ENCODE results near the gene FANCC. TPM values are rescaled to one million over a fixed set of nuclear protein-coding genes. Genes with fewer than 3 reads are reported as not detected.

The FANCC gene
- total and polyA plus RNA-seq, 2 of the 4 experiments (the other 2 are of a cell fraction), result 4.7 to 6.3 TPM

- Histone ChIP-seq H3K18ac (ENCODE audit: low read depth, low read length) (no peak overlapping the region), H4K20me1 (ENCODE audit: insufficient read depth, low read length) (no peaks in the 10 kb centered on the region), H3K9me3 (ENCODE audit: control insufficient read depth, insufficient read depth, low read length) (no peaks in the 10 kb centered on the region), H3K36me3 (ENCODE audit: control insufficient read depth, insufficient read depth, low read length) (no peaks in the 10 kb centered on the region), H3K4me2 (ENCODE audit: low read depth, low read length) (no peak overlapping the region), H2BK120ac (ENCODE audit: low read depth, low read length) (no peak overlapping the region), H2BK20ac (ENCODE audit: low read depth, low read length) (no peak overlapping the region), H4K91ac (ENCODE audit: insufficient read depth, low read depth, low read length) (no peak overlapping the region), H3K27ac (ENCODE audit: insufficient read depth, low read length) (no peak overlapping the region), H2BK5ac (ENCODE audit: low read depth, low read length, poor library complexity, severe bottlenecking) (no peak overlapping the region), H3K56ac (ENCODE audit: extremely low read depth, insufficient read depth, low read length) (no peak overlapping the region), H2BK15ac (ENCODE audit: low read depth, low read length) (no peak overlapping the region), H3K79me1 (ENCODE audit: low read depth in 1 of 2, low read length in 2 of 2) (peaks cover 0 to 3% of the 10 kb centered on the region in 2 experiments; a peak in 1 of 4 replicates), H3K4me3 (ENCODE audit: insufficient read depth, low read depth, low read length) (no peak overlapping the region), H3K27me3 (ENCODE audit: control insufficient read depth, insufficient read depth, low read length) (no peaks in the 10 kb centered on the region), H3K4me1 (ENCODE audit: control insufficient read depth, insufficient read depth, low read length) (no peaks in the 10 kb centered on the region), H3K4ac (ENCODE audit: low read depth, low read length) (no peak overlapping the region), H4K8ac (ENCODE audit: low read depth in 2 of 2, low read length in 2 of 2) (no peak overlapping the region), H2AFZ (replicated peaks; ENCODE audit: low read length, poor library complexity) (no peak overlapping the region), H3K14ac (replicated peaks; ENCODE audit: low read depth, low read length) (no peak overlapping the region), H2AK5ac (ENCODE audit: low read depth, low read length) (no peak overlapping the region), H3K23ac (ENCODE audit: low read depth, low read length) (no peak overlapping the region), H3K9me1 (ENCODE audit: insufficient read depth, low read length) (peaks cover 3% of the 10 kb centered on the region; the same call in 1 of the 2 replicates), H4K5ac (ENCODE audit: low read depth, low read length) (no peak overlapping the region), H2AK9ac (replicated peaks; ENCODE audit: low read depth, low read length, poor library complexity) (no peak overlapping the region), H3K9ac (ENCODE audit: low read depth, low read length) (no peak overlapping the region)
- DNase-seq (no peak), ATAC-seq (ENCODE audit: low read depth) (no peak)
- in situ Hi-C loops (cut with MboI; ENCODE audit: low sequenced_read_pairs) (no loop called here), intact Hi-C loops (cut with micrococcal nuclease) (no loop called here), dilution Hi-C loops (cut with HindIII; ENCODE audit: low sequenced_read_pairs, unreplicated experiment) (no loop called here)
- ChIA-PET POLR2A (ENCODE audit: unreplicated experiment) (no interaction called here), CTCF (no interaction called here)
- 89% methylated on average over 3 of the region's 11 CpGs; no CpG with 5 or more reads in 1 of the 2 experiments for WGBS, 2 experiments (ENCODE audit: extremely low coverage in 2 of 2, insufficient read length in 1 of 2)
- BruUV-seq (replicated peaks), result no TSS peak
- TF ChIP-seq USF2 (IDR thresholded peaks at IDR 0.05; ENCODE audit: low read depth, low read length), result no peak
- no peak for TF ChIP-seq RCOR1 (IDR thresholded peaks at IDR 0.05; ENCODE audit: insufficient replicate concordance, low read length)
- TF ChIP-seq CTCF (conservative IDR thresholded peaks at IDR 0.05; ENCODE audit: low read depth, low read length), result 0 out of 2 replicates have a peak, but pooled peaks have one; percentile 7
- no peak for TF ChIP-seq RAD21 (IDR thresholded peaks at IDR 0.05; ENCODE audit: low read length)
- TF ChIP-seq CHD1 (IDR thresholded peaks at IDR 0.05; ENCODE audit: low read depth, low read length), result no peak
- TF ChIP-seq BHLHE40 (IDR thresholded peaks at IDR 0.05; ENCODE audit: low read depth, low read length), result no peak
These were observed 134.5 kb downstream of the FANCC start for GRCh38 chr9:95182854-95183563.

Measured in IMR-90 (cell line).